GM12892 (cell line): Measurements from ENCODE around the gene SIVA1.

ENCODE experiments used
- POLR2A ChIP-seq: IDR thresholded peaks from 2 replicates; pipeline ENCODE4 v1.6.1; 2011; ENCODE audit warnings: low read depth, low read length, control low read depth
- POLR2AphosphoS5 ChIP-seq: IDR thresholded peaks from 2 replicates; pipeline ENCODE4 v1.6.1; 2011; ENCODE audit warnings: low read depth, low read length, control low read depth

- TF ChIP-seq POLR2A = no peak
- TF ChIP-seq POLR2AphosphoS5 = no peak
Measured at GRCh38 chr14:104767634-104767918, 14.6 kb downstream of the SIVA1 start.
